IMR-90 (cell line): ENCODE results near the gene TTC7B.

Experiments
- CTCF ChIP-seq: conservative IDR thresholded peaks from 2 replicates; pipeline ENCODE4 v1.5.1; 2012; ENCODE audit warnings: mild to moderate bottlenecking, low read depth, low read length, improper control_type of control experiment
- ELK1 ChIP-seq: fragments of 150-350 bp; IDR thresholded peaks from 2 replicates; pipeline ENCODE4 v1.6.1; 2016; ENCODE audit warnings: low read depth, mild to moderate bottlenecking, low read length, moderate library complexity, borderline replicate concordance
- POLR2A ChIP-seq: IDR thresholded peaks from 2 replicates; pipeline ENCODE4 v1.6.1; 2012; ENCODE audit warnings: mild to moderate bottlenecking, low read depth, low read length
- RFX5 ChIP-seq: IDR thresholded peaks from 2 replicates; pipeline ENCODE4 v1.8.0; 2012; ENCODE audit warnings: low read depth, mild to moderate bottlenecking, low read length, moderate library complexity

GRCh38 chr14:90599339-90599738 lies 216.9 kb downstream of the TTC7B start:
- no peak for TF ChIP-seq RFX5
- TF ChIP-seq CTCF = no peak
- TF ChIP-seq ELK1 = no peak
- no peak for TF ChIP-seq POLR2A
